ENCODE measurements around the gene SF3A2.

DNA sequence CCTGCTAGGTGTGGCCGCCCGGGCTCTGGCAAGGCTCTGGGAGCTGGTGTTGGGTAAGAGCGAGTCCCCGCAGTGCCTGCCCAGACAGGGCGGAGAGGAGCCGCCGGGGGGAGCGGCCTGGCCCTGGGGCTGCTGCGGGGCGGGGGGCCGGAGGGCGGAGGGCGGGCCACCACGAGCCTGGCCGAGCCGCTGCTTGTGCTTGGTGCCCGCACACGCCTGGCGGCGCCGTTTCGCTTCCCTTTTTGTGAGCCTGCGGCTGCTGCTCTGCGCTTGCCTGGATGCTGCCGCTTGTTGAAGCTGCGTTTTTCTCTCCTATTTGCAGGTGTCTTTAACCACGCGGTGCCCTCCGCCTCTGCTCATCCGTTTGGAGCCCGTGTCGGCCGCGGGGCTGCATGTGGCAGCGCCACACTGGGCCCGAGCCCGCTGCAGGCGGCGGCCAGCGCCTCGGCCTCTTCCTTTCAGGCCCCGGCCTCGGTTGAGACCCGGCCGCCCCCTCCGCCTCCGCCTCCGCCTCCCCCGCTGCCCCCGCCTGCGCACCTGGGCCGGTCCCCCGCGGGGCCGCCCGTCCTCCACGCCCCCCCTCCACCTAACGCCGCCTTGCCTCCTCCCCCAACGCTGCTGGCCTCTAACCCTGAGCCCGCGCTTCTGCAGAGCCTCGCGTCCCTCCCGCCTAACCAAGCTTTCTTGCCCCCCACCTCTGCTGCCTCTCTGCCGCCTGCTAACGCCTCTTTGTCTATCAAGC, 9.0 kb upstream of the SF3A2 start:
- TF ChIP-seq EZH2 (IDR thresholded peaks at IDR 0.05; ENCODE audit: borderline replicate concordance, low read depth, low read length, severe bottlenecking) = no peak
- TF ChIP-seq, protein P1, sequence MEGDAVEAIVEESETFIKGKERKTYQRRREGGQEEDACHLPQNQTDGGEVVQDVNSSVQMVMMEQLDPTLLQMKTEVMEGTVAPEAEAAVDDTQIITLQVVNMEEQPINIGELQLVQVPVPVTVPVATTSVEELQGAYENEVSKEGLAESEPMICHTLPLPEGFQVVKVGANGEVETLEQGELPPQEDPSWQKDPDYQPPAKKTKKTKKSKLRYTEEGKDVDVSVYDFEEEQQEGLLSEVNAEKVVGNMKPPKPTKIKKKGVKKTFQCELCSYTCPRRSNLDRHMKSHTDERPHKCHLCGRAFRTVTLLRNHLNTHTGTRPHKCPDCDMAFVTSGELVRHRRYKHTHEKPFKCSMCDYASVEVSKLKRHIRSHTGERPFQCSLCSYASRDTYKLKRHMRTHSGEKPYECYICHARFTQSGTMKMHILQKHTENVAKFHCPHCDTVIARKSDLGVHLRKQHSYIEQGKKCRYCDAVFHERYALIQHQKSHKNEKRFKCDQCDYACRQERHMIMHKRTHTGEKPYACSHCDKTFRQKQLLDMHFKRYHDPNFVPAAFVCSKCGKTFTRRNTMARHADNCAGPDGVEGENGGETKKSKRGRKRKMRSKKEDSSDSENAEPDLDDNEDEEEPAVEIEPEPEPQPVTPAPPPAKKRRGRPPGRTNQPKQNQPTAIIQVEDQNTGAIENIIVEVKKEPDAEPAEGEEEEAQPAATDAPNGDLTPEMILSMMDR (IDR thresholded peaks at IDR 0.05; ENCODE audit: borderline replicate concordance, extremely low read depth, low read length, poor library complexity, severe bottlenecking) = no peak

All from DND-41 (cell line).